ENCODE data around the gene E2F6.
"Not testable (repeated sequence)": the region's sequence is repeated elsewhere in the genome, so short reads cannot be mapped to it uniquely, and the experiment has no call there.

Gene E2F6

GRCh38 chr2:11410101-11410500 lies 55.9 kb downstream of the E2F6 start:
- no peak for DNase-seq

- no peak for DNase-seq
These were observed 56.4 kb downstream of the E2F6 start for GRCh38 chr2:11409572-11409959.

DNA sequence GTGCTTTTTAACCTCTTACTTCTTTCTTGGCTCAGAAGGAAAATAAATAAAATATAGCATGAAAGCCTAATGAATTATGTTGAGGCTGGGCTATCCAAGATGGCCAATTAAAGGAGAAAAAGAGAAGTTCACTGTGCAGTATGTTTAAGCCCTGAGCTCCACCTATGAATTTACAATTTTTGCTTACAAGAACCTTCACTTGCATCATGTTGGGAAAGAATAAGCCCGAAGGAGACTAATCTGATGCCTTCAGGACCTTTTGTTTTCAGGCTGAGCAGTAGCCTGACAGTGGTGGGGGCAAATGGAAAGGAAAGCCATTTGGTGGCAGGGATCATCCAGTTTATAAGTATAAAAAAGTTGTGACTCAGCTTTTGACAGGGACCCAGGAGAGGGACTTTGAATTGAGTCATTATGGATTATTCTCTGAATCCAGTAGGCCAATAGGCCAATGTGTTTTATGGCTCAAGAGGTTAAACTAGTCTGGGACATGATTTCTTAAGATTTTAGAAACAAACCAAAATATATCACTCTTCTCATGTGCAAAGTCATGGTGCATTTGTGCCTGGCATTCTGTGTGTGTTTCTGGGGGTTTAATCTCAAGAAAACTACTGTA lies 56.9 kb downstream of the E2F6 start:
- DNase-seq = no peak

DNA sequence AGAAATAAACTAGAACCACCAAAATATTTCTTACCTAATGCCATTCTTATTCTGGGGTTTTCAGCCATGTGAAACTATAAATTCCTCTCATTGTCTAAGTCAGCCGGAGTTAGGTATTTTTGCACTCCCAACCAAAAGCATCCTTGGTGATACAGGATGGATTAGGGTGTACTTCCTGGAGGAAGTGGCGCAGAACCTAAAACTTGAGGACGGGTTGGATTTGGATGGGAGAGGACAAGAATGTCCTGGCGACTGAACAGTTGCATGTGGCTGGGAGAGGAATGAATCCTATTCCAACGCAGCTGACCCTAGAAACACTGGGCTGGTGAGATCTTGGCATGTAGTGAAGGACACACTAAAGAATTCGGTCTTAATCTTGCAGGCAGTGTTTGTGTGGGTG lies 58.5 kb downstream of the E2F6 start:
- DNase-seq = no peak

- no peak for DNase-seq
These were observed 59.0 kb downstream of the E2F6 start for GRCh38 chr2:11406958-11407381.

DNA sequence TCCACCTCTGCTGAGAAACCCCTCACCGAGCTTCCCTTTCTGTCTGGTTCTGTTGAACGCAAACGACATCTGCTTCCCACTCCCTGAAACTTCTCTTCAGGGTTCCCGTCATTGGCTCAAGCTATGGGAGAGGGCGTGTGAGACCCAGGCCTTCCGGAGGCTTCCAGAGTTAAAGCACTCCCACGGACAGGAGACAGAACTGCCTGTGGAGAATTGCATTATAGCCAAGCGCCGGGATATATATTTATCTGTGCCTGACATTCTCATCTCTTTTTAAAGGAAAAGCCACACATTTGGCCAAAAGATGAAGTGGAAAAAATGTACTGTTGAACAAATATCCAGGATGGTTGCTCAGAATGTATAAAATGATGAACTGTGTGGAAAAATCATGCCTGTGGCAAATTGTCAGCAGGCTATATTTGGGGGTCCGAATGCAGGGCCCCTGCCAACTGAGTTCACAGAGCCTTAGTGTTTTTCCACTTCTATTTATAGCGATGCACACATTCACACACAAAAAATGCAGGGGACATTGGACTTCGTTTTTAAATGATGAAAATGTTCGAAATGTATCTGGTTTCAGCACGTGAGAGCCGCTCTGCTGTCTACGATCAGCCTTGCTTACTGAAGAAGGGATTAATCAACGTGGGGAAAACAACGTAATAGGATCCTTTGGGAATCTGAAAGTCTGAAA lies 59.5 kb downstream of the E2F6 start:
- DNase-seq = no peak

DNA sequence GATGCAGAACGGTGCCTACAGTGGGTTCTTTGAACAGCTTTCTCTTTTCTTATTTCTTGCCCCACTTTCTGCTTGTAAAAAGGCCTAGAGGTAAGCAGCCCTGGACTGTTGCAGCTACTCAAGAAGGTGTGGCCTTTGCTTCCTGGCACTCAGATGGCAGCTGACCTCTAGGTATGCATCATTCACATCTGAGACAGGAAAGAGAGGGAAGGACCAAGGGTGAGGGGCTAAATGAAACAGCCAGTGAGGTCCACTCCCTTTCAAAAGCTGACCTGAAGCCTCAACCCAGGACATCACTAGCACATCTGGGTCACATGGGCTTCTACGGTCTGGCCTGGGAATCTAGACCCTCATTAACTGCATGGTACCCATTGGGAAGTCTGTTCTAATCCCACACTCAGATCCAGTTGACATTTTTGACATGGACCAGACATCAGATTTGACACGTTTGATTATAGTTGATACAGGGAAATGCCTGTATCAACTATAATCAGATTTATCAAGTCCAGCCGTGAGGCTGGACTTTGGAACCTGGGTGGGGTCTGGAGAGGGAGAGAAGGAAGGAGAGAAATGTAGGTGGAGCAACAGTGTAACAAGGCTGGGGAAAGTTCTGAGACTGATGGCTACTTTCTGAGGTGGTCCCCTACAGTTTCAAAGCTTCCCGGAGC lies 60.2 kb downstream of the E2F6 start:
- no peak for DNase-seq

GRCh38 chr2:11405074-11405406 lies 60.9 kb downstream of the E2F6 start:
- not testable (repeated sequence) for DNase-seq

- no peak for DNase-seq
These were observed 61.4 kb downstream of the E2F6 start for GRCh38 chr2:11404376-11405073.

DNA sequence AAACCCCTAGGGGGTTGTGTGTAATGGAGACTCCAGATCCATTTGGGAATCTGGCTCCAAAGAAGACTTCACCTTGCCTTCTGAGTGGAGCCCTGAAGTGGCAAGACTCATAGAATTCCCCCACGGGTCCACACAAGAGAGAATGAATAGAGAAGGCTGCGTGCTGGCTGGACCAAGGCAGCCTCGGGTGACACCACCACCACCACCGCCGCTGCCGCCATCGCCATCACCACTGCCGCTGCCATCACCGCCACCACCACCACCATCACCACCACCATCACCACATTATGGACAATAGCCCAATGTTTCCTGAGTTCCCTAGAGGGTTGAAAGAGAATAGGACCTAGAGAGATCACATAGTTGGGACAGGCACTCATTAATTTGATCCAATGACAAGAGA lies 63.5 kb downstream of the E2F6 start:
- no peak for DNase-seq

DNA sequence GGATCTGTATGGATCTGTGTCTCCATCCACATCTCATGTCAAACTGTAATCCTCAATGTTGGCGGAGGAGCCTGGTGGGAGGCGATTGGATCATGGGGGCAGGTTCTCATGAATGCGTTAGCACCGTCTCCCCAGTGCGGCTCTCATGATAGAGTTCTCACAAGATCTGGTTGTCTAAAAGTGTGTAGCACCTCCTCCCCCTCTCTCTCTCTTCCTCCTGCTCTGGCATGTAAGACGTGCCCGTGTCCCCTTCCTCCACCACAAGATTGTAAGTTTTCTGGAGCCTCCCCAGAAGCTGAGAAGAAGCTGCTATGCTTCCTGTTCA lies 66.6 kb downstream of the E2F6 start:
- no peak for DNase-seq

DNA sequence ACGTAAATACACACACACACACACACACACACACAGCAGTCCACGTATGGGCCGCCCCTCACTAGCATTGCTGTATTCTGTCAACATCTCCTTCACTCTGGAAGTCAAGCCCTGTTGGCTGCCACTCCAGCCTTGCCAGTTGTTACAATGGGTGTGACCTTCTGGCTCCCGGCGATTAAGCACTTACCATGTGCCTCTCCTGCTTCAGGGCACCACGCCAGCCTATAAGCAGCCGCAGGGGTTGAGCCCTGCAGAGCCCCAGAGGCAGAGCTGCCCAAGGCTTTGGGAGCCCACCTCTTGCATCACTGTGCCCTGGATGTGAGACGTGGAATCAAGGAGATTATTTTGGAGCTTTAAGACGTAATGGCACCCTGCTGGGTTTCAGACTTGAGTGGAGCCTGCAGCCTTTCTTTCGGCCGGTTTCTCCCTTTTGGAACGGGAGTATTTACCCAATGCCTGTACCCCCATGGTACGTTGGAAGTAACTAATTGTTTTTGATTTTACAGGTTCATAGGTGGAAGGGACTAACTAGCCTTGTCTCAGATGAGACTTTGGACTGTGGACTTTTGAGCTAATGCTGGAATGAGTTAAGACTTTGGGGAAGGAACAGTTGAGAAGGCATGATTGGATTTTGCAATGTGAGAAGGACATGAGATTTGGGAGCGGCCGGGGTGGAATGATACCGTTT lies 67.1 kb downstream of the E2F6 start:
- DNase-seq = no peak

- DNase-seq = no peak
These were observed 68.4 kb downstream of the E2F6 start for GRCh38 chr2:11397513-11397912.

DNA sequence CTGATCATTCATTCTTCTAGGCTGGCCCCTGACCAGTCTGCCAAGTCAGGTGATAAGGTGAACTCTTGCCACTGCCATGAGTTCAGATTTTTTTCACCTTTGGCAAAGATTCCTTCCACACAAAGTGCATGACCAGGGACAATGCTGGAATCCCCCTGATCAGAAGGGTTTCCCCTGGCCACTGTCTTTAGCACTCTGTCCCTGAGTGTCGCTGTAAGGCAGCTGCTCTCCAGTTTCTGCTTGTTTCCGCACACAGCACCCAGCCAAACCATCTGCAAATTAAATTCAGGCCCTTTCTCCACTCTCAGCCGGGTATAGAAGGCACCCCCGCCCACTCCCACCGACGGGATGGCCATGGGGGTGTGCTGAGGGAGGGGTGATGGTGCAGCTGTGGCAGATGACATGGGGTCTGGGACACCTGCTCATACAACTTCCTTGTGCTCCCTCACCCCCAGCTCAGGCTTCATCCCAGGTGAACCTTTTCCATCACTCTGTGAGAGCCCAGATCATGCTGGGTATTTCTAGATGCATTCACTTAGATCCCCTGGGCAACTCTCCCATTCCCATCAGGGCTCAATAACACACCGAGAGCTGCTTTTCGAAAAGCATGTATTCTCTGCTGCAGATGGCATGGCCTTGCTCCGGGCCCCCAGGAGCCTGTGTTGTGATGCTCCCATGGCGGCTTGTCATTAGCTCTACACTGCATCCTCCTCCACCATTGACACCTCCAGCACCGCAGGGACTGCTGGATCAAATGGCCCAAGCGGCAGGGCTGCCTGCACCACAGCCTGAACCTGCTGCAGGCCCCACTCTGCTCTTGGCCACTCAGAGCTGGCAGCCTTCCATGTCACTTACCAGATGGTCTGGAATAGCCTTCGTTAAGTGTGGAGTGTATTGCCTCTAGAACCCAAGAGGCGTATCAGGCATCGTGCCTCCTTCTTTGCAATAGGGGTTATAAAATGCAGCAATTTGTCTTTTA lies 69.2 kb downstream of the E2F6 start:
- no peak for DNase-seq

- DNase-seq = no peak
These were observed 69.9 kb downstream of the E2F6 start for GRCh38 chr2:11396021-11396420.

GRCh38 chr2:11395389-11395788 lies 70.6 kb downstream of the E2F6 start:
- no peak for DNase-seq

Measured in stimulated activated CD4-positive, alpha-beta T cell treated with anti-CD3 and anti-CD28 coated beads, Interleukin-1b, Interleukin-23, amount 100 ng/mL, for 48 hours (primary cell).